Measurements from ENCODE around the gene MYLK. TPM values are rescaled to one million over a fixed set of nuclear protein-coding genes. Genes with fewer than 3 reads are reported as not detected.

The MYLK gene
- total and polyA plus RNA-seq, 10 of the 15 experiments (the other 5 are each of a cell fraction or from before 2014, with no cell fraction given): 0.04 to 1.6 (median 0.42) TPM; not detected in 1

- no peak for TF ChIP-seq CBFB (IDR thresholded peaks at IDR 0.05; ENCODE audit: low read depth)
- peak; percentile 59; the same call in 1 of the 2 replicates for TF ChIP-seq SPI1 (IDR thresholded peaks at IDR 0.05; ENCODE audit: borderline replicate concordance, insufficient read depth, low read depth, low read length)
- TF ChIP-seq REST (IDR thresholded peaks at IDR 0.05; ENCODE audit: low read depth, low read length): no peak
- TF ChIP-seq MAX (IDR thresholded peaks at IDR 0.05; ENCODE audit: low read depth, low read length): no peak
- TF ChIP-seq SUZ12 (IDR thresholded peaks at IDR 0.05; ENCODE audit: unreplicated experiment): no peak
- TF ChIP-seq NRF1 (conservative IDR thresholded peaks at IDR 0.05; ENCODE audit: low read depth, low read length): no peak
- no peak for TF ChIP-seq POLR2AphosphoS5 (IDR thresholded peaks at IDR 0.05; ENCODE audit: low read length)
- no peak for TF ChIP-seq CTCF (IDR thresholded peaks at IDR 0.05 in 2 of 3, conservative IDR thresholded peaks at IDR 0.05 in 1 of 3; ENCODE audit: control insufficient read depth in 2 of 3, extremely low read depth in 1 of 3, insufficient read depth in 1 of 3, low read depth in 3 of 3, low read length in 3 of 3)
- no peak for TF ChIP-seq POLR2AphosphoS2 (IDR thresholded peaks at IDR 0.05; ENCODE audit: low read depth, low read length)
- no peak for TF ChIP-seq PKNOX1 (IDR thresholded peaks at IDR 0.05)
- no peak for TF ChIP-seq BMI1 (IDR thresholded peaks at IDR 0.05; ENCODE audit: borderline replicate concordance)
- no peak for TF ChIP-seq CHD4 (IDR thresholded peaks at IDR 0.05)
- TF ChIP-seq ZNF622 (IDR thresholded peaks at IDR 0.05): no peak
- peak; percentile 25; the same call in 1 of the 2 replicates for TF ChIP-seq MTA2 (IDR thresholded peaks at IDR 0.05; ENCODE audit: low read depth)
These were observed 308.0 kb downstream of the MYLK start (continued) for GRCh38 chr3:123576122-123576521.
